SK-N-SH (cell line): ENCODE results near the gene SDR39U1. TPM values are rescaled to one million over a fixed set of nuclear protein-coding genes. Genes with fewer than 3 reads are reported as not detected.

ENCODE experiments used
- CTCF ChIA-PET: fragments of 300-600, 350-600 bp; formaldehyde crosslinking; extraction: SDS; loops from one replicate; lab custom pipeline; 2021; lab: Yijun Ruan, JAX
- POLR2A ChIA-PET: fragments of 350-600 bp; sonication (Branson Sonifier 250); formaldehyde crosslinking; extraction: SDS; loops from one replicate; lab custom pipeline; 2020; ENCODE audit warnings: antibody characterized with exemption, inconsistent platforms; lab: Yijun Ruan, JAX
- DNase-seq: peaks from one replicate; pipeline ENCODE4 v3.0.0; 2012
- H2AFZ ChIP-seq: fragments of 200-600 bp; sonication (generic); 2 replicates; pipeline ENCODE4 v1.8.1; 2016; ENCODE audit warnings: antibody characterized with exemption, mild to moderate bottlenecking, low read depth
- H3F3A ChIP-seq: fragments of 200-600 bp; sonication (generic); replicated peaks from 2 replicates; pipeline ENCODE3; 2016; ENCODE audit warnings: antibody characterized with exemption, mild to moderate bottlenecking; ENCODE audit not compliant: insufficient read depth
- H3K27ac ChIP-seq, 2 experiments: fragments of 200-500 bp in 1 of 2; fragments of 200-600 bp in 1 of 2; sonication (Bioruptor generic) in 1 of 2; sonication (generic), shearing (Covaris generic) in 1 of 2; 2 replicates each; pipeline versions ENCODE4 v1.5.1 to v1.6.1; 2014 to 2016; ENCODE audit warnings: low read depth in 2 of 2, inconsistent platforms in 1 of 2, low read length in 1 of 2, mild to moderate bottlenecking in 1 of 2, mixed read lengths in 1 of 2
- H3K27me3 ChIP-seq: fragments of 200-600 bp; sonication (generic), shearing (Covaris generic); 2 replicates; pipeline ENCODE4 v1.6.1; 2016; ENCODE audit warnings: mixed run types; ENCODE audit not compliant: insufficient read depth
- H3K36me3 ChIP-seq, 2 experiments: fragments of 200-500 bp in 1 of 2; fragments of 200-600 bp in 1 of 2; sonication (Bioruptor generic) in 1 of 2; sonication (generic) in 1 of 2; replicated peaks in 1 of 2; 2 replicates each; pipeline versions ENCODE3 to v1.5.1; 2014 to 2016; ENCODE audit warnings: low read length in 1 of 2, mild to moderate bottlenecking in 1 of 2; ENCODE audit not compliant: insufficient read depth in 2 of 2, control insufficient read depth in 1 of 2
- H3K4me1 ChIP-seq, 2 experiments: fragments of 200-500 bp in 1 of 2; fragments of 200-600 bp in 1 of 2; sonication (Bioruptor generic) in 1 of 2; sonication (generic), shearing (Covaris generic) in 1 of 2; 2 replicates each; pipeline versions ENCODE4 v1.5.1 to v1.6.1; 2014 to 2016; ENCODE audit warnings: low read depth in 1 of 2, low read length in 1 of 2, mixed run types in 1 of 2; ENCODE audit not compliant: insufficient read depth in 2 of 2, control insufficient read depth in 1 of 2
- H3K4me2 ChIP-seq: fragments of 200-600 bp; sonication (generic), shearing (Covaris generic); 2 replicates; pipeline ENCODE4 v1.6.1; 2017; ENCODE audit warnings: mixed run types
- H3K4me3 ChIP-seq, 2 experiments: fragments of 200-500 bp in 1 of 2; fragments of 200-600 bp in 1 of 2; sonication (Bioruptor generic) in 1 of 2; sonication (generic), shearing (Covaris generic) in 1 of 2; 2 replicates each; pipeline versions ENCODE4 v1.5.1 to v1.8.1; 2014 to 2016; ENCODE audit warnings: low read depth in 2 of 2, inconsistent platforms in 1 of 2, low read length in 1 of 2, mild to moderate bottlenecking in 1 of 2, mixed read lengths in 1 of 2, moderate library complexity in 1 of 2
- H3K79me2 ChIP-seq: fragments of 200-600 bp; sonication (generic); 2 replicates; pipeline ENCODE4 v1.8.1; 2017; ENCODE audit warnings: mild to moderate bottlenecking; ENCODE audit not compliant: insufficient read depth
- H3K9ac ChIP-seq: fragments of 200-600 bp; sonication (generic); 2 replicates; pipeline ENCODE4 v1.6.1; 2017; ENCODE audit warnings: mixed run types
- H3K9me2 ChIP-seq: fragments of 200-600 bp; sonication (generic); 2 replicates; pipeline ENCODE4 v1.6.1; 2017; ENCODE audit warnings: mixed run types
- H3K9me3 ChIP-seq: fragments of 200-600 bp; sonication (generic); 2 replicates; pipeline ENCODE4 v1.6.1; 2017; ENCODE audit warnings: mixed run types, mild to moderate bottlenecking, moderate library complexity
- H4K20me1 ChIP-seq: fragments of 200-600 bp; sonication (generic); 2 replicates; pipeline ENCODE4 v1.6.1; 2017; ENCODE audit warnings: mild to moderate bottlenecking, mixed run types; ENCODE audit not compliant: insufficient read depth
- ELF1 ChIP-seq: IDR thresholded peaks from 2 replicates; pipeline ENCODE4 v1.4.0; 2012
- EP300 ChIP-seq, 2 experiments: IDR thresholded peaks; 2 replicates each; pipeline versions ENCODE4 v1.4.0 to v1.6.1; 2012; ENCODE audit warnings: borderline replicate concordance in 1 of 2, low read depth in 1 of 2, low read length in 1 of 2
- FOSL2 ChIP-seq: IDR thresholded peaks from 2 replicates; pipeline ENCODE4 v1.4.0; 2012; ENCODE audit warnings: low read depth, mild to moderate bottlenecking, moderate library complexity, borderline replicate concordance
- FOXJ3 ChIP-seq: sonication (generic); formaldehyde crosslinking; IDR thresholded peaks from 2 replicates; pipeline ENCODE4 v1.5.1; 2020; ENCODE audit warnings: mild to moderate bottlenecking, missing genetic modification reagents
- FOXM1 ChIP-seq: IDR thresholded peaks from 2 replicates; pipeline ENCODE4 v1.4.0; 2012; ENCODE audit warnings: low read depth, mild to moderate bottlenecking
- GABPA ChIP-seq: IDR thresholded peaks from 2 replicates; pipeline ENCODE4 v1.4.0; 2012; ENCODE audit warnings: low read depth, mild to moderate bottlenecking
- MEF2A ChIP-seq: IDR thresholded peaks from 2 replicates; pipeline ENCODE4 v1.4.0; 2012; ENCODE audit warnings: low read depth, borderline replicate concordance
- PBX3 ChIP-seq: IDR thresholded peaks from 2 replicates; pipeline ENCODE4; 2012
- REST ChIP-seq: IDR thresholded peaks from 2 replicates; pipeline ENCODE4 v1.6.1; 2012; ENCODE audit warnings: mild to moderate bottlenecking, low read depth, low read length, moderate library complexity
- TAF1 ChIP-seq: IDR thresholded peaks from 2 replicates; pipeline ENCODE4 v1.6.1; 2012; ENCODE audit warnings: low read depth, mild to moderate bottlenecking, low read length, moderate library complexity, borderline replicate concordance
- WGBS: methylation state at CpG from one replicate; pipeline ENCODE4 v1.1.6; 2017; ENCODE audit warnings: low lambda C conversion rate; 5-methylcytosine and 5-hydroxymethylcytosine counted together
- polyA plus RNA-seq, 3 experiments: library from polyadenylated mRNA; depleted of rRNA; stranded (reverse); fragments of >200 nt; gene quantifications; 2 replicates each; pipeline ENCODE4 v1.2.3, GENCODE V29; 2012

Gene SDR39U1
- polyA plus RNA-seq, 1 of the 3 experiments (the other 2 are of a cell fraction) = 81.8 TPM

GRCh38 chr14:24416254-24416931, 26.2 kb downstream of the SDR39U1 start:
- ChIA-PET CTCF (interaction anchor here (0.9 to 9.9 kb wide), 6 partner anchors 10 to 89 kb away, joined by 3 to 63 read pairs (median 23); partner anchors contain the start of genes CBLN3 and KHNYN), POLR2A (no interaction called here)
- WGBS = 78% methylated on average over 7 of the region's 19 CpGs
- Histone ChIP-seq H3K27ac (no peak overlapping the region; a peak in 1 of 4 replicates), H3K27me3 (0 out of 2 replicates have a peak, but pooled peaks cover 5% of the 10 kb centered on the region), H3K79me2 (no peaks in the 10 kb centered on the region), H3K9me3 (no peaks in the 10 kb centered on the region), H3K4me3 (no peak overlapping the region), H3F3A (no peaks in the 10 kb centered on the region), H3K4me1 (no peaks in the 10 kb centered on the region; a peak in 1 of 4 replicates), H3K4me2 (no peak overlapping the region), H3K9ac (no peak overlapping the region), H4K20me1 (no peaks in the 10 kb centered on the region), H2AFZ (no peak overlapping the region), H3K36me3 (peaks cover 0 to 6% of the 10 kb centered on the region in 2 experiments), H3K9me2 (no peaks in the 10 kb centered on the region)
- DNase-seq = no peak
- TF ChIP-seq GABPA (no peak), TAF1 (no peak), ELF1 (no peak), MEF2A (no peak), FOXM1 (no peak), REST (no peak), FOXJ3 (CRISPR knock-in tag) (no peak), FOSL2 (no peak), PBX3 (no peak), EP300 (IDR thresholded peaks at IDR 0.05; ENCODE audit: borderline replicate concordance in 1 of 2, low read depth in 1 of 2, low read length in 1 of 2) (no peak)
